Measurements from ENCODE around the gene SGMS2.

SGMS2 gene

DNA sequence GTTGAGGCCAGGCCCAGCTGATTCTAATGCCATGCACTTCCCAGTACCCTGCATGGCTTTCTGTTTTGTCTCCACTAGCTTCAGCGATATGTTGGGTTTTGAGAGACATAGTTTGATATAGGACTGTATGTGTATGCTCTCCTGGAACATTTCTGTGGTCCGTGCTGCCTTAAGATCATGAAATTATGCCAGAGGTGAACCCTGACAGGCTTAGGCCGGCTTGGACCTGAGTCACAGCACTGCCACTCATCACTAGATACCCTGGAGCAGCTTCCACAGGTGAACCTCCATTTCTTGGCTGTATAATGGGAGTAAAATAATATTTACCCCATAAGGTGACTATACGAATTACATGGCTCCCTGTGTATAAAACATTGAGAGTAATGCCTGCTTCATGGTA, 6.4 kb downstream of the SGMS2 start:
- no peak for DNase-seq

- DNase-seq = no peak
Measured at GRCh38 chr4:107832275-107832807, 7.6 kb downstream of the SGMS2 start.

GRCh38 chr4:107834241-107834794, 9.6 kb downstream of the SGMS2 start:
- no peak for DNase-seq

DNA sequence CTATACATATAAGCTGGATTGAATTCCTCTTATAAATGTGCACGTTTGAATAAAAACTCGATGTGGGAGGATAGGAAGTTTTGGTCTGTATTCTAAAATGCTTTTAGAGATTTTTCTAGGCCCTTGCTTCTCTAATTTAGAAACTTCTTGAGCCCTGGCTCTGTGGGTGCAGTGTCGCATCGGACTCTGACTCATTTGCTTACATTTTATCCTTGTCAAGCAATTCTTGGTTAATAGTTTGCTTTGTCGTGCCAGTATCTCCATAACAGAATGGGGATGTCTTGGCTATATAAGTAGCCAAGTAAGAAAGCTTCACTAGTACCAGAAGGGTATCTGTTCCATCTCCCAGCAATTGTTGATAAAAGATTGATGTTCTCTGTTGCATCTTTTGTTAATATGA, 10.7 kb downstream of the SGMS2 start:
- DNase-seq = no peak

DNA sequence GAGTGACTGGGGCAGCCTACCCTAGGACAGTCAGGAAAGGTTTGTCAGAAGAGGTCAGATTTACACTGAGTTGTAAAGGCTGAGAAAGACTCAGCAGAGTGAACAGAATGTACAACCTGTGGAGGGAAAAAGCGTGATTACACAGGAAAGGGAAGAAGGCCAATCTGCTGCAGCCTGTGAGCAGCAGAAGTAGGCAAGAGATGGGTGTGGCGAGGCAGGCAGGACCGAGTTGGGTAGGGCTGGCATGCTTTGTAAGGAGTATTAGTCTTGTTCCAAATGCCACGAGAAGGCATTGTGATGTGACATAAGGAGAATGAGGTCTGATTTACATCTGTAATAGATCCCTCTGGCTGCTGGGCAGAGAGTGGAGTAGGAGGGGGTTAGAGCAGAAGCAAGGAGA, 12.6 kb downstream of the SGMS2 start:
- DNase-seq = no peak

DNA sequence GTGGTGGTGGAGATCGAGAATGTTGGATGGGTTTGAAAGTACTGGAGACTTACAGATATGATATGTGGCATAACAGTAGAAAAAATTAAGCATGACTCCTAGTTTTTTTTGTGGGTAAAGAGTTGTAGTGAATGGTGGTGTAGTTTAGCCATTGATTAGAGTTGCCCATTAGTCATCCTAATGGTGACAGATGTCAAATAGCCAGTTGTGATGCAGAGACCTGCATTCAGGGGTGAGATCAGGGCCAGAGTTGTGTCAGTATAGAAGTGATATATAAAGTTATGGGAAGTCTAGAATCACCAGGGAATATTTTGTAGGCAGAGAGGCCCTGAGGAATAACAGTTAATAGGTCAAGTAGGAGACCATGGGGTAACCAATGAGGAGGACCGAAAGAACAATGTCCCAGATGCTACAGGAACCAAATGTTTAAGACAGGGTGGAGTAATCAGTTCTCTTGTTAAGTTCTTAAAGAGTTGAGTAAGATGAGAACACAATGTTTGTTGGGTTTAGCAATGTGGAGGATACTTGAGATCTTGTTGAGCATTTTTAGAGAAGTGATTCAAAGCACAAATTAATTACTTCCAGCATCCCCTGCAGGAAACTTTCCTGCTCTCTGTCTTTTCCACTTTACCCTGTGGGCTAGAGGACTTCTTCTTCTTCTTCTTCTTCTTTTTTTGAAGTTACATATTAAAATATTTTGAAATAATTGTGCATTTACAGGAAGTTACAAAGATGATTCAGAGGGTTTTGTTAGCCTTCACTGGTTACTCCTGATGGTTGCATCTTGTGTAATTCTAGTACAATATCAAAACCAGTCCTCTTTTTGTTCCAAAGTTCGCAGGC, 13.3 kb downstream of the SGMS2 start:
- no peak for DNase-seq

DNA sequence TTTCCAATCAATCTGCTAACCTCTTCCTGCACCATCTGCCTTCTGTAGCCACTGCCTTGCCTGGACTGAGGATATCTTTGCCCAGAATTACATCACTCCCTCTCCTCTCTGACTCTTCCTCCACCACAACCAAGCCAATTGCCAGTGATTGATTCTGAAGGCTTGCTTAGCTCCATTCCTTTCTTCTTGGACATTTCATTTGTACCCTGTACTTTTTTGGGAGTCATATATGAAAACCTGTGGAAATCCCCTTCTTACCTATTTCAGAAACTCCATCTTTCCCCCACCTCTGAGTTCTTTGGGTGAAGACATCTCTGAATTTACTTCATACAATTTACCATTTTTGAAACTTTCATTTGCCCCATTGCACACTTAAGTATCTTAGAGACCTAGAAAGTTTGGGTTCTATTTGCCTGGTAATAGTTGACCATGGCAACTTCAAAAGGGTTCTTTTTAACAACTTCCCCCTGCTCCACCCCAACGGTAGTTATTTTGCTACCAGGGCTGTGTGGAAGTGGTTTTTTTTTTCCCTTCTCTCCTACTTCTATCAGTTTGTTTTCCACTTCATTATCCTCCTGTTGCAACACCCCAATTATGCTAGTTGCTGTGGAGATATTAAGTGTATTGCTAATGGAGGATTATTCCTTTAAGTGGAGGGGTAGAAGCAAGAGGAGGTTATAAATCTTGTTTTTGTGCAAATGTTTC, 14.3 kb downstream of the SGMS2 start:
- no peak for DNase-seq

- no peak for DNase-seq
Measured at GRCh38 chr4:107843391-107843790, 18.7 kb downstream of the SGMS2 start.

DNA sequence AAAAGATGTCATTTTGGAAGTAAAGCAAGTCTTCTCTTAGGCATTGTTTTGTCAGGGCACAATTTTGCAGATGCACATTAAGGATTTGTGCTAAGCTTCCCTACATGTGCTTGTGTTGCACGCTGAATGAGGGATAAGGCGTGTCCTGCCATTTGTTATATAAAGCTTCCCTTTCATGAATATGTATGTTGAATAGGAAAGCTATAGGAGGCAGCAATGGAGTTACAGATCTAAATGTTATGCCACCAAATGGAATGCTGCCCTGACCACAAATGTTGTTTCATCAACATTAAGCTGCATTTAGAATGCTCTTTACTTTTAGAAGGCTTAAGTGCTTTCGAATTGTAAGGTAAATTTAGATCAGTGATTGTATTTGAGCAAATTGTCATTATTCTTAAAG, 20.9 kb downstream of the SGMS2 start:
- DNase-seq = no peak

DNA sequence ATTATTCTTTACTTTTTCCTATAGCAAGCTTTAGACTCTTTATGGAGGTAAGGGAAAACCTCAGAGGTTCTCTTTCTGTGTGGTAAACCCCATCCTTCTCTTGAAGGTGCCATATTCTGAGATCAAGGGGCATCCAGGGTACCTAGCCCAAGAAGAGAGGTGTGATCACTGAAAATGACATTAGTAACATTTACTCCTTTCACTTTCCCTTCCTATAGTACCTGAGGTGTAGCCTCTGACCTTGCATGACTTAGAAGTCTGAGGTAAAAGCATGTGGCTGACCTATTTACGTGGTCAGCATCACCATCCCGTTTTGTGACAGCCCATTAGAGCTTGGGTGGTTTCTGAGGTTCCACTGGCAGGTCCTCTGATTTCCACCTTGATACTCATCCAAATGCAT, 25.7 kb downstream of the SGMS2 start:
- no peak for DNase-seq

GRCh38 chr4:107853444-107854355, 29.0 kb downstream of the SGMS2 start:
- DNase-seq = no peak

DNA sequence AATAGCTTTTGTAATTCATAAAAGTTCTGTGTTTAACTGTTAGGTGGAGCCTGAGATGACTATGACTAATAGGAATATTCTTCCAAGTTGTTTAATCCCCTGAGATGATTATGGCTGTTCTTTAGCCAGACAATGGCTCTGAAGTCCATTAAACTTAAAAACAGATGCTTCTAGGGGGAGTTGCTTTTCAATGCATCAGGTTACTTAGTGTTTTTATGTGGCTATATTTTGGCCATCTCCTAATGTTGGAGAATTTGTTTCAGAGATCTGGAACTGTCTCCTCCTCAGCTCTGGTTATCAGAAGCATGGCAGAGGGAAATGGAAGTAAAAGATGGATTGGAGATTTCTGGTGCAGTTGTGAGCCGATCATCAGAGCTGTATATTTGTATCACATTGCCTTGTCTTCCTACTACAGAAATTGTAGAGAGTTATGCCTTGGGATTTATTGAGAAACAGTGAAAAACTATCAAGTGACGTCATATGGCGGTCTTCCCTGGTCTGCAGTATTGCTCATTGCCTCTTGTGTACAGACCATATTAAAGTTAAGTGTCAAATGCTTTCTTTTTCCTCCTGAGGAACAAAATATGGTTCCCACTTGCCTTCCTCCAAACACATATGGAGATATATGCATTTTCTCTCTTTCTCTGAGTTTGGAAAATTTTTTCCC, 29.8 kb downstream of the SGMS2 start:
- no peak for DNase-seq

DNA sequence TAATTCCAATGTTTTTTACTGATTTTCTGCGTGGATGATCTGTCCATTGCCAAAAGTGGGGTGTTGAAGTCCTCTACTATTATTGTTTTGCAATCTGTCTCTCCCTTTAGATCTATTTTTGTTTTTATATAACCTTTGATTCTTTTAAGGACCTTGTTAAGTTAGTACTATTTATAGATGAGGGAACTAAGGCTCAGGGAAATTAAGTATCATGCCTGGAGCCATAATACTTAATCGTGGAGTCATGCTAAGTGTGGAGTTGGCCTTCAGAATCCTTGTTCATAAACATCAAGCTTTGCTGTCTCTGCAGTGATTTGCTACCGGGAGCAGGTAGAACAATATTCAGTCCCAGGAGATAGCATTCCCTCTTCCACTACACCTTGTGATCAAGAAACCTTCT, 31.0 kb downstream of the SGMS2 start:
- no peak for DNase-seq

GRCh38 chr4:107856901-107857300, 32.2 kb downstream of the SGMS2 start:
- no peak for DNase-seq

- no peak for DNase-seq
Measured at GRCh38 chr4:107857741-107858140, 33.0 kb downstream of the SGMS2 start.

DNA sequence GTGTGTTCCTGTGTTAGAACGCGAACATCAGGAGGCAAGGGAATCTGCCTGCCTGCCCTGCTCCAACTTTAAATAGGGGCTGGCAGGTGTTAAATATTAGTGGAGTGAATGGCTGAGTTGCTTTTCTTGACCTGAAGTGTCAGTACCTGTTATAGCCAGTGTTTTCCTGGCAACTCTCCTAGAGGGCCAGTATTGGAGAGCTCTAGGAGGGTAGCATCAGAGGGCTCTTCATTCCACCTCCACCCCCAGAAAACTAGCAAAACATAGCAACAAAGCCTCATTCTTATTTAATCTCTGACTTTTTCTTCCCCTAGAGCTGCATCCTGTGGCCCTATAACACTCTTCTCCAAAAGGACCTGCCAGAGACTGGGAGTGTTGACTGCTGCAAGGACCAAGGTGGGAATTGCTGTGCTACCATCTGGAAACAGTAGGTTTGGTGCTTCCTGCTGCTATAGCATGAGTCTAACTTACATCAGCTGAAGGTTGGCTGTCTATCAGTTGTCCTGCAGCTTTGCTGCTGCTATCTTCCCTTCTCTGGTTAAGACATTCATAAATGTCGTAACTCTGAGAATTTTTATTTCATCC, 33.5 kb downstream of the SGMS2 start:
- DNase-seq = no peak

DNA sequence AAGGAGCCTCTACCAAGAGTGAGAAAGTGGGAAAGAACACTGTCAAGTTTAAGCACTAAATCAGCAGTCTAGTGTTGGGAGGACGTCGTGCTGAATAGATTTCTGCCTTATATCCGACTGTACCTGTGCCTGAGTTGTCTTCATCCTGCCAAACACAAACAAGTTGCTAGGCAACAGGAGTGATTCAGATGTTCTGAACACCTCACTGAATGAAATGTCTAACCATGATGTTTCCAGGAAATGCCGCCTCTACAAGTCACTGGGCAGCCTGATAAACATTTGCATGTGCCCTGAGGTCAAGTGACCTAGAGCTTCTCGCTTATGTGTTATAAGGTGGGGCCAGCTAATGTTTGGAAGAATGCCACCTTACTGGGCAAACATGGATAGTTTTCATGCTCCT, 37.9 kb downstream of the SGMS2 start:
- DNase-seq = peak; percentile 22

GRCh38 chr4:107863416-107863815, 38.7 kb downstream of the SGMS2 start:
- no peak for DNase-seq

- no peak for DNase-seq
Measured at GRCh38 chr4:107863850-107864371, 39.2 kb downstream of the SGMS2 start.

DNA sequence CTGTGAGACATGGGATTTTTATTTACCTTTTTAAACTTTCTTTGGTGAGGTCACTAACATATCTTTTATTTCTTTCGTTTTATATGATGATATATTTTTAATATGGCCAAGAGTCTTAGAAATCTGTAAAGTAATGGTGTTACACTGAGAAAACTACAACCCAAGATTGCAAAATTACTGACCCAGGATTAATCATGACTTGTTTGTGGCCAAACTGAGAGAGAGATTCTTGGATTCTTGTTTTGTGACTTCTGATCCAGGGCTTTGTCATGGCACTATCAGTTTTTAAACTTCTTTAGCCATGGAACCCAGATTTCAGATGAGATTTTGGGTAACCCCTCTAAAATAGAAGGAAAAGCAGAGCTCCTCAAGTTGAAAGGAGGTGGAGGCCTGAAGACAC, 42.0 kb downstream of the SGMS2 start:
- no peak for DNase-seq

- DNase-seq = no peak
Measured at GRCh38 chr4:107870236-107870635, 45.5 kb downstream of the SGMS2 start.

All from CD4-positive, alpha-beta T cell treated with Interleukin-10 for 1 hour (primary cell).